Gastroesophageal sphincter (tissue), 4 donors: Measurements from ENCODE around the gene SLC27A2. TPM values are rescaled to one million over a fixed set of nuclear protein-coding genes. Genes with fewer than 3 reads are reported as not detected.
"Not testable (repeated sequence)": the region's sequence is repeated elsewhere in the genome, so short reads cannot be mapped to it uniquely, and the experiment has no call there.

Experiments used
- ATAC-seq: fragments of 150-250 bp; one replicate; pipeline ENCODE4 v1.9.1; 2016; ENCODE audit warnings: mild to moderate bottlenecking, moderate library complexity
- H3K27ac ChIP-seq, 4 donors: fragments of 200-600 bp; sonication (generic) in 3 of 4; 1 replicate in 3 of 4; 2 replicates in 1 of 4; pipeline ENCODE4 v1.5.1; 2016 to 2019
- H3K27me3 ChIP-seq: fragments of 200-600 bp; sonication (generic); one replicate; pipeline ENCODE4 v1.5.1; 2019
- H3K36me3 ChIP-seq, 2 donors: fragments of 200-600 bp; sonication (generic); one replicate each; pipeline ENCODE4 v1.5.1; 2019; ENCODE audit warnings: control low read depth in 1 of 2
- H3K4me1 ChIP-seq, 3 donors: fragments of 200-600 bp; sonication (generic); 1 replicate in 2 of 3; 2 replicates in 1 of 3; pipeline ENCODE4 v1.5.1; 2016 to 2019; ENCODE audit warnings: control low read depth in 2 of 3
- H3K4me3 ChIP-seq, 2 donors: fragments of 200-600 bp; sonication (generic); one replicate each; pipeline ENCODE4 v1.5.1; 2019; ENCODE audit warnings: mild to moderate bottlenecking in 1 of 2, moderate library complexity in 1 of 2
- H3K9me3 ChIP-seq, 3 donors: fragments of 200-600 bp; sonication (generic); one replicate each; pipeline ENCODE4 v1.5.1; 2017 to 2019; ENCODE audit warnings: control low read depth in 2 of 3
- EP300 ChIP-seq: sonication (generic); formaldehyde crosslinking; IDR thresholded peaks from one replicate; pipeline ENCODE4 v1.6.1; 2017; ENCODE audit warnings: antibody characterized with exemption, mild to moderate bottlenecking
- POLR2A ChIP-seq, 2 donors: fragments of 450-650 bp; IDR thresholded peaks; one replicate each; pipeline ENCODE4 v1.6.1; 2017; ENCODE audit warnings: antibody characterized with exemption in 2 of 2, mild to moderate bottlenecking in 2 of 2, moderate library complexity in 1 of 2
- POLR2AphosphoS5 ChIP-seq: sonication (generic); formaldehyde crosslinking; IDR thresholded peaks from one replicate; pipeline ENCODE4 v1.6.1; 2017; ENCODE audit warnings: antibody characterized with exemption
- WGBS, 2 donors: methylation state at CpG; one replicate each; pipeline ENCODE4 v1.1.5; 2018; ENCODE audit warnings: low coverage in 1 of 2; 5-methylcytosine and 5-hydroxymethylcytosine counted together
- total RNA-seq, 4 donors: library from RNA; depleted of rRNA; stranded (reverse); fragments of >200 nt; gene quantifications; one replicate each; pipeline ENCODE4 v1.1.0, GENCODE V29; 2016
- TF ChIP-seq, protein P1 (sequence below), 4 experiments: fragments of 200-600 bp in 2 of 4; fragments of 450-650 bp in 2 of 4; sonication (generic) in 1 of 4; IDR thresholded peaks; one replicate each; pipeline ENCODE4 v1.5.1; 2017 to 2019; ENCODE audit warnings: antibody characterized with exemption in 4 of 4, mild to moderate bottlenecking in 2 of 4, moderate library complexity in 2 of 4

SLC27A2 gene
- total RNA-seq, 4 donors from 2014 or later, result 0.13 to 0.22 TPM; not detected in 2

- Histone ChIP-seq H3K9me3 (no peaks in the 10 kb centered on the region), H3K27ac (no peak overlapping the region), H3K27me3 (peaks cover 39% of the 10 kb centered on the region), H3K4me1 (peaks cover 0 to 13% (median 7%) of the 10 kb centered on the region in 3 donors), H3K36me3 (no peaks in the 10 kb centered on the region), H3K4me3 (no peak overlapping the region)
- WGBS, 2 donors, result 63 to 75% methylated on average over 1 of the region's 1 CpG
- no peak for TF ChIP-seq POLR2A (IDR thresholded peaks at IDR 0.05)
- TF ChIP-seq POLR2AphosphoS5, result no peak
- no peak for TF ChIP-seq EP300
- no peak for ATAC-seq
Observed at GRCh38 chr15:50186752-50187151, 4.8 kb downstream of the SLC27A2 start.

DNA sequence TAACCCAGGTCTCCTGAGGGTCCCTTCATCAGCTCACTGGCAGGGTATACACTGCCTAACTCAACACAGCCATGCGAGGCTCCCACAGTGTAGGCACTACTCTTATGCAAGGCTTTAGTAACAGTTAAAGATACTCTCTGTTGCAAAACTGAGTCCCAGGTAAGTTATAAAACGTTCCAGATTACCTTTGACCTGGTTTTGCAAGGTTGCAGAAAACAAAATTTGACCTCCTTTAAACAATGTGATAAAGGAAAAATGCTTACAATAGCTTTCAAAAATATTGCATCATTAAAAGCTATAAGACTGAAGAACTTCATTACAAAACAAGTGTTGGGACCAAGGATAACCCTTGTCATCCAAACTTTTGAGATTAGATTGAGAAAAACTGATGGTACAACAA, 5.5 kb downstream of the SLC27A2 start:
- WGBS, 2 donors, result 42 to 61% methylated on average over 1 to 2 of the region's 2 CpGs
- Histone ChIP-seq H3K27me3 (peaks cover 31% of the 10 kb centered on the region), H3K9me3 (no peaks in the 10 kb centered on the region), H3K4me3 (no peak overlapping the region), H3K36me3 (no peaks in the 10 kb centered on the region), H3K27ac (no peak overlapping the region), H3K4me1 (peaks cover 0 to 5% (median 3%) of the 10 kb centered on the region in 3 donors)
- ATAC-seq, result no peak
- TF ChIP-seq POLR2A (IDR thresholded peaks at IDR 0.05) (no peak), POLR2AphosphoS5 (no peak), EP300 (no peak)
- TF ChIP-seq, protein P1, sequence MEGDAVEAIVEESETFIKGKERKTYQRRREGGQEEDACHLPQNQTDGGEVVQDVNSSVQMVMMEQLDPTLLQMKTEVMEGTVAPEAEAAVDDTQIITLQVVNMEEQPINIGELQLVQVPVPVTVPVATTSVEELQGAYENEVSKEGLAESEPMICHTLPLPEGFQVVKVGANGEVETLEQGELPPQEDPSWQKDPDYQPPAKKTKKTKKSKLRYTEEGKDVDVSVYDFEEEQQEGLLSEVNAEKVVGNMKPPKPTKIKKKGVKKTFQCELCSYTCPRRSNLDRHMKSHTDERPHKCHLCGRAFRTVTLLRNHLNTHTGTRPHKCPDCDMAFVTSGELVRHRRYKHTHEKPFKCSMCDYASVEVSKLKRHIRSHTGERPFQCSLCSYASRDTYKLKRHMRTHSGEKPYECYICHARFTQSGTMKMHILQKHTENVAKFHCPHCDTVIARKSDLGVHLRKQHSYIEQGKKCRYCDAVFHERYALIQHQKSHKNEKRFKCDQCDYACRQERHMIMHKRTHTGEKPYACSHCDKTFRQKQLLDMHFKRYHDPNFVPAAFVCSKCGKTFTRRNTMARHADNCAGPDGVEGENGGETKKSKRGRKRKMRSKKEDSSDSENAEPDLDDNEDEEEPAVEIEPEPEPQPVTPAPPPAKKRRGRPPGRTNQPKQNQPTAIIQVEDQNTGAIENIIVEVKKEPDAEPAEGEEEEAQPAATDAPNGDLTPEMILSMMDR (IDR thresholded peaks at IDR 0.05), result no peak

DNA sequence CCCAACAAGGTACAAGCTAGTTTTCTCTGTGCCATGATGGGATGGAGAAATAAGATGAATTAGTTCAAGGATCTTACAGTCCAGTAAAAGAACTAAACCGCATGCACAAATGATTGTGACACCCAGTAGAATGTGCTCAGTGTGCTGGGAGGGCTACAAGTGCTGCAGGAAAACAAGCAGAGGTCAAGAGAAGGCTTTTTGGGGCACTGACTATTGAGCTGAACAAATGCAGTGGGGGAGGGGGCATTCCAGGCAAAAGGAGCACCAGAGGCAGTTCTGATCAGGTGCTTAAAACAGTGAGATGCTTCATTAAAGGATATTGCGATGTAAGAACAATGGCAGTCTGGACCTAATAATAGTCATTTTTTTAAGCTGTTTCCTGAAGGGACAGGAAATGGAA, 6.0 kb downstream of the SLC27A2 start:
- H3K27ac ChIP-seq, result no peak overlapping the region
- no peak for ATAC-seq
- H3K36me3 ChIP-seq, result no peaks in the 10 kb centered on the region
- H3K9me3 ChIP-seq, result no peaks in the 10 kb centered on the region
- 77 to 96% methylated on average over 2 of the region's 2 CpGs for WGBS, 2 donors
- peaks cover 0 to under 1% (median 0%) of the 10 kb centered on the region in 3 donors for H3K4me1 ChIP-seq
- peaks cover 26% of the 10 kb centered on the region for H3K27me3 ChIP-seq
- no peak overlapping the region for H3K4me3 ChIP-seq
- no peak for TF ChIP-seq EP300
- TF ChIP-seq, protein P1 (IDR thresholded peaks at IDR 0.05), result no peak
- no peak for TF ChIP-seq POLR2AphosphoS5
- TF ChIP-seq POLR2A (IDR thresholded peaks at IDR 0.05), result no peak

DNA sequence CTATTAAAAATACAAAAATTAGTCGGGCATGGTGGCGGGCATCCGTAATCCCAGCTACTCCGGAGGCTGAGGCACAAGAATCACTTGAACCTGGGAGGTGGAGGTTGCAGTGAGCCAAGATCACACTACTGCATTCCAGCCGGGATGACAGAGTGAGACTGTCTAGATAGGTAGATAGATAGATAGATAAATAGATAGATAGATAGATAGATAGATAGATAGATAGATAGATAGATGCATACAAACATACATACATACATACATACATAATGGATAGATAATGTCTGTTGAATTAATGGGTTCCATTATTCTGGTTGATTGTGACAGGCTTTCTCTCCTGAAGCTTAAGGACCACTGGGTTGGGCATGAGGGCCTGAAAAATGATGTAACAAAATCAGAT, 6.8 kb downstream of the SLC27A2 start:
- not testable (repeated sequence) for ATAC-seq, H3K4me3 ChIP-seq, H3K9me3 ChIP-seq, H3K36me3 ChIP-seq, H3K4me1 ChIP-seq, H3K27ac ChIP-seq
- 91 to 94% methylated on average over 3 to 5 of the region's 5 CpGs for WGBS, 2 donors
- peaks cover 18% of the 10 kb centered on the region for H3K27me3 ChIP-seq

GRCh38 chr15:50189633-50190032, 7.6 kb downstream of the SLC27A2 start:
- H3K27me3 ChIP-seq, result peaks cover 10% of the 10 kb centered on the region
- no peak overlapping the region for H3K27ac ChIP-seq
- H3K36me3 ChIP-seq, result no peaks in the 10 kb centered on the region
- no peaks in the 10 kb centered on the region for H3K4me1 ChIP-seq
- no peak for ATAC-seq
- no peak for TF ChIP-seq POLR2AphosphoS5
- no peak for TF ChIP-seq POLR2A (IDR thresholded peaks at IDR 0.05)
- TF ChIP-seq, protein P1 (IDR thresholded peaks at IDR 0.05), result no peak
- TF ChIP-seq EP300, result no peak
- H3K4me3 ChIP-seq, result no peak overlapping the region
- H3K9me3 ChIP-seq, result no peaks in the 10 kb centered on the region

DNA sequence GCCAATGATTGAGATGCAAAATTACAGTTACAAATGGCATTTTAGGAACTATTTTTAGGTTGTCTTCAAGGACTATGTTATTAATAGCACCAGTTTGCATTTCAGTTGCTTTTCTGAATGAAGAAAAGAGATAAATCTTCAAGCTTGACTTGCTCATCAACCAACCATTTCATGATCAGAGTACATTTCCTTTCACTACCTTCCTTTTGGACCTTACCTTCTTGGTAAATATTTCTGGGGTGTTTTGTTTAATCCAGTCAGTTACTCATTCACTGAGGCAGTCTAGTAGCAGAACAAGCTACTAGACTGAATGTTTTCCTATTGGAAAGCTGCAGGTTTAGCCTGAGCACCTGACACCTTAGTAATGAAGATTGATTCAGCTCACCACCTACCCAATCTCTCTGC, 8.2 kb downstream of the SLC27A2 start:
- TF ChIP-seq POLR2AphosphoS5 (no peak), EP300 (no peak), POLR2A (IDR thresholded peaks at IDR 0.05) (no peak)
- TF ChIP-seq, protein P1 (IDR thresholded peaks at IDR 0.05), result no peak
- H3K27me3 ChIP-seq, result peaks cover 10% of the 10 kb centered on the region
- H3K36me3 ChIP-seq, result no peaks in the 10 kb centered on the region
- H3K9me3 ChIP-seq, result no peaks in the 10 kb centered on the region
- ATAC-seq, result no peak
- H3K4me1 ChIP-seq, result no peaks in the 10 kb centered on the region
- H3K27ac ChIP-seq, result no peak overlapping the region
- H3K4me3 ChIP-seq, result no peak overlapping the region
